HepG2 (cell line): Measurements from ENCODE around the gene ZKSCAN4. TPM values are rescaled to one million over a fixed set of nuclear protein-coding genes. Genes with fewer than 3 reads are reported as not detected.

Experiments used
- KAT7 ChIP-seq: IDR thresholded peaks from 2 replicates; pipeline ENCODE4 v1.6.1; 2018; ENCODE audit warnings: borderline replicate concordance, missing compliant biosample characterization
- SATB2 ChIP-seq: sonication (generic); formaldehyde crosslinking; IDR thresholded peaks from 2 replicates; pipeline ENCODE4 v1.5.0; 2020; ENCODE audit warnings: missing genetic modification reagents
- SIN3A ChIP-seq: IDR thresholded peaks from 2 replicates; pipeline ENCODE4 v1.6.1; 2011; ENCODE audit warnings: low read depth, mild to moderate bottlenecking, control low read depth, low read length, borderline replicate concordance
- YY1 ChIP-seq: IDR thresholded peaks from 2 replicates; pipeline ENCODE4 v1.6.1; 2011; ENCODE audit warnings: low read length, low read depth, moderate library complexity, mild to moderate bottlenecking; ENCODE audit not compliant: insufficient read depth, insufficient replicate concordance
- ZFX ChIP-seq: sonication (generic); formaldehyde crosslinking; IDR thresholded peaks from 2 replicates; pipeline ENCODE4 v1.4.0; 2020; ENCODE audit warnings: mild to moderate bottlenecking, low read depth, missing genetic modification reagents, moderate library complexity
- ZNF274 ChIP-seq: sonication (generic); formaldehyde crosslinking; IDR thresholded peaks from 2 replicates; pipeline ENCODE4 v1.5.1; 2020; ENCODE audit warnings: mild to moderate bottlenecking, missing genetic modification reagents
- ZNF766 ChIP-seq: sonication (generic); formaldehyde crosslinking; IDR thresholded peaks from 2 replicates; pipeline ENCODE4 v1.5.0; 2020; ENCODE audit warnings: missing genetic modification reagents, borderline replicate concordance
- polyA plus RNA-seq, 8 experiments: library from polyadenylated mRNA; depleted of rRNA in 3 of 8; stranded (reverse) in 7 of 8; unstranded in 1 of 8; fragments of >200 nt; fragmentation: Illumina TruSeq in 4 of 8; extraction: Trizol in 4 of 8; gene quantifications; 2 replicates each; pipeline versions ENCODE4 v1.2.1 to v1.2.3, GENCODE V29; 2011 to 2016; ENCODE audit warnings: low read depth in 4 of 8, missing spikeins in 1 of 8, mixed read lengths in 1 of 8; ENCODE audit not compliant: insufficient read depth in 1 of 8
- total RNA-seq, 5 experiments: library from RNA; depleted of rRNA; stranded (reverse); fragments of >200 nt; fragmentation: Illumina TruSeq; extraction: Trizol; gene quantifications; 2 replicates each; pipeline ENCODE4 v1.2.3, GENCODE V29; 2016; ENCODE audit warnings: low read depth in 1 of 5
- TF ChIP-seq, protein P1 (sequence below): sonication (generic); formaldehyde crosslinking; conservative IDR thresholded peaks from 2 replicates; pipeline ENCODE4 v1.4.0; 2020; ENCODE audit warnings: mild to moderate bottlenecking, missing genetic modification reagents, moderate library complexity

The ZKSCAN4 gene
- total and polyA plus RNA-seq, 2 of the 13 experiments (the other 11 are each of a cell fraction or from before 2014, with no cell fraction given): 2.9 to 7.8 TPM

DNA sequence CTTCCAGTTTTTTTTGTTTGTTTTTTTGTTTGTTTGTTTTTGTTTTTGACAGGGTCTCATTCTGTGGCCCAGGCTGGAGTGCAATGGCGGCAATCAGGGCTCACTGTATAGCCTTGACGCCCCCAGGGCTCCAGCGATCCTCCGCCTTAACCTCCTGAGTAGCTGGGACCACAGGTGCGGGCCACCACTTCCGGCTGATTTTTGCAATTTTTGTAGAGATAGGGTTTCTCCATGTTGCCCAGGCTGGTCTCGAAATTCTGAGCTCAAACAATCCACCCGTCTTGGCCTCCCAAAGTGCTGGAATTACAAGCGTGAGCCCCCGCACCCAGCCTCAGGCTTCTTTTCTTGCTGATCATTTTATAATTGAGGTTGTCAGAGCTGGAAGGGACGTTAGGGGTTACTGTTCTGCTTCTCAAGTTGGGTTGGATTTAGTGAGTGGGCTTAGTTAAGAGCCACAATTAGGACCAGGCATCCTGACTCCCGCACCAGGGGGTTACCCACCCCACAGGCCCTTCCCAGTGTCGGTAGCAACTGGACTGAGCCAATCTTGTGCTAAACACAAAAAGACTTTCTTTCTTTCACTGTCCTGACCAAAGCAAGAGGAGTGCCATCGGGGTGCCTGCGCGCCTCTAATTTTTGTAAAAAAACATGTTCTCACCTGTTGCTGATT is 40.1 kb downstream of the ZKSCAN4 start (continued):
- TF ChIP-seq, protein P1, sequence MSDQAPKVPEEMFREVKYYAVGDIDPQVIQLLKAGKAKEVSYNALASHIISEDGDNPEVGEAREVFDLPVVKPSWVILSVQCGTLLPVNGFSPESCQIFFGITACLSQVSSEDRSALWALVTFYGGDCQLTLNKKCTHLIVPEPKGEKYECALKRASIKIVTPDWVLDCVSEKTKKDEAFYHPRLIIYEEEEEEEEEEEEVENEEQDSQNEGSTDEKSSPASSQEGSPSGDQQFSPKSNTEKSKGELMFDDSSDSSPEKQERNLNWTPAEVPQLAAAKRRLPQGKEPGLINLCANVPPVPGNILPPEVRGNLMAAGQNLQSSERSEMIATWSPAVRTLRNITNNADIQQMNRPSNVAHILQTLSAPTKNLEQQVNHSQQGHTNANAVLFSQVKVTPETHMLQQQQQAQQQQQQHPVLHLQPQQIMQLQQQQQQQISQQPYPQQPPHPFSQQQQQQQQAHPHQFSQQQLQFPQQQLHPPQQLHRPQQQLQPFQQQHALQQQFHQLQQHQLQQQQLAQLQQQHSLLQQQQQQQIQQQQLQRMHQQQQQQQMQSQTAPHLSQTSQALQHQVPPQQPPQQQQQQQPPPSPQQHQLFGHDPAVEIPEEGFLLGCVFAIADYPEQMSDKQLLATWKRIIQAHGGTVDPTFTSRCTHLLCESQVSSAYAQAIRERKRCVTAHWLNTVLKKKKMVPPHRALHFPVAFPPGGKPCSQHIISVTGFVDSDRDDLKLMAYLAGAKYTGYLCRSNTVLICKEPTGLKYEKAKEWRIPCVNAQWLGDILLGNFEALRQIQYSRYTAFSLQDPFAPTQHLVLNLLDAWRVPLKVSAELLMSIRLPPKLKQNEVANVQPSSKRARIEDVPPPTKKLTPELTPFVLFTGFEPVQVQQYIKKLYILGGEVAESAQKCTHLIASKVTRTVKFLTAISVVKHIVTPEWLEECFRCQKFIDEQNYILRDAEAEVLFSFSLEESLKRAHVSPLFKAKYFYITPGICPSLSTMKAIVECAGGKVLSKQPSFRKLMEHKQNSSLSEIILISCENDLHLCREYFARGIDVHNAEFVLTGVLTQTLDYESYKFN (CRISPR knock-in tag): 0 out of 2 replicates have a peak, but pooled peaks have one; percentile 0
- TF ChIP-seq ZNF274 (CRISPR knock-in tag) (no peak), SATB2 (no peak), SIN3A (peak; percentile 18; the same call in 1 of the 2 replicates), KAT7 (peak; percentile 11; the same call in 1 of the 2 replicates), ZNF766 (CRISPR knock-in tag) (0 out of 2 replicates have a peak, but pooled peaks have one; percentile 2), ZFX (peak; percentile 13; the same call in 1 of the 2 replicates), YY1 (peak; percentile 26)
